Spleen (tissue), 7 donors: ENCODE results near the gene ACAN.

Experiments
- CTCF ChIP-seq, 11 experiments: fragments of 200-600 bp in 7 of 11; fragments of 450-650 bp in 4 of 11; sonication (generic) in 4 of 11; IDR thresholded peaks in 8 of 11; conservative IDR thresholded peaks in 3 of 11; 1 replicate in 7 of 11; 2 replicates in 4 of 11; pipeline versions ENCODE4 v1.4.0 to v1.8.0; 2016 to 2021; ENCODE audit warnings: antibody characterized with exemption in 11 of 11, inconsistent platforms in 4 of 11, mild to moderate bottlenecking in 1 of 11
- POLR2A ChIP-seq, 3 donors: fragments of 450-650 bp; IDR thresholded peaks; one replicate each; pipeline ENCODE4 v1.5.1; 2017; ENCODE audit warnings: antibody characterized with exemption in 3 of 3, mild to moderate bottlenecking in 1 of 3
- POLR2AphosphoS5 ChIP-seq, 3 donors: sonication (generic); formaldehyde crosslinking; IDR thresholded peaks; one replicate each; pipeline ENCODE4 v1.5.1; 2017; ENCODE audit warnings: antibody characterized with exemption in 3 of 3
- donor health status: DM: no; HTN: no; CAD: no; lungs with moderate emphysema.
- donor health status: DM: no; HTN: no; CAD: no.
- donor health status: DM: no; HTN: no; CAD: no.

- TF ChIP-seq POLR2A (IDR thresholded peaks at IDR 0.05) (no peak), CTCF (IDR thresholded peaks at IDR 0.05 in 8 of 11, conservative IDR thresholded peaks at IDR 0.05 in 3 of 11) (no peak), POLR2AphosphoS5 (IDR thresholded peaks at IDR 0.05) (no peak)
These were observed 79.5 kb downstream of the ACAN start for GRCh38 chr15:88882785-88883184.
